BE2C (cell line): ENCODE measurements around the gene ZDHHC18.
"Not testable (repeated sequence)": the region's sequence is repeated elsewhere in the genome, so short reads cannot be mapped to it uniquely, and the experiment has no call there.

Experiments
- DNase-seq: peaks from one replicate; pipeline ENCODE4 v3.0.0-alpha.2; 2020
- H3K27me3 ChIP-seq: fragments of 250-450 bp; sonication (Bioruptor Pico); 2 replicates; pipeline ENCODE4 v1.5.1; 2020; ENCODE audit warnings: mild to moderate bottlenecking
- H3K36me3 ChIP-seq: fragments of 250-450 bp; sonication (Bioruptor Pico); 2 replicates; pipeline ENCODE4 v1.5.1; 2020; ENCODE audit warnings: mild to moderate bottlenecking
- H3K4me1 ChIP-seq: fragments of 250-450 bp; sonication (Bioruptor Pico); 2 replicates; pipeline ENCODE4 v1.5.1; 2020
- H3K4me3 ChIP-seq: 2 replicates; pipeline ENCODE4 v1.5.1; 2011; ENCODE audit warnings: low read depth, low read length
- H3K9me3 ChIP-seq: fragments of 250-450 bp; sonication (Bioruptor Pico); 2 replicates; pipeline ENCODE4 v1.5.1; 2020
- CTCF ChIP-seq: IDR thresholded peaks from 2 replicates; pipeline ENCODE4 v1.5.1; 2012; ENCODE audit warnings: mild to moderate bottlenecking, low read depth, low read length

ZDHHC18 gene

GRCh38 chr1:26833432-26834405, 7.2 kb downstream of the ZDHHC18 start:
- Histone ChIP-seq H3K9me3 (no peaks in the 10 kb centered on the region), H3K36me3 (no peaks in the 10 kb centered on the region), H3K27me3 (no peaks in the 10 kb centered on the region), H3K4me1 (no peaks in the 10 kb centered on the region), H3K4me3 (no peak overlapping the region)
- TF ChIP-seq CTCF: no peak
- DNase-seq: no peak

- H3K4me1 ChIP-seq, H3K27me3 ChIP-seq, H3K4me3 ChIP-seq, H3K9me3 ChIP-seq, DNase-seq, H3K36me3 ChIP-seq: not testable (repeated sequence)
Observed at GRCh38 chr1:26837665-26838064, 11.2 kb downstream of the ZDHHC18 start.

GRCh38 chr1:26838474-26839338, 12.2 kb downstream of the ZDHHC18 start:
- Histone ChIP-seq H3K36me3 (no peaks in the 10 kb centered on the region), H3K4me1 (no peaks in the 10 kb centered on the region), H3K4me3 (no peak overlapping the region), H3K27me3 (no peaks in the 10 kb centered on the region), H3K9me3 (no peaks in the 10 kb centered on the region)
- no peak for DNase-seq
- TF ChIP-seq CTCF: no peak

- no peak for DNase-seq
- Histone ChIP-seq H3K27me3 (no peaks in the 10 kb centered on the region), H3K4me1 (no peaks in the 10 kb centered on the region), H3K36me3 (no peaks in the 10 kb centered on the region), H3K9me3 (no peaks in the 10 kb centered on the region), H3K4me3 (no peak overlapping the region)
- no peak for TF ChIP-seq CTCF
Observed at GRCh38 chr1:26839339-26839722, 12.8 kb downstream of the ZDHHC18 start.

- TF ChIP-seq CTCF: no peak
- Histone ChIP-seq H3K27me3 (no peaks in the 10 kb centered on the region), H3K4me3 (no peak overlapping the region), H3K36me3 (no peaks in the 10 kb centered on the region), H3K9me3 (no peaks in the 10 kb centered on the region), H3K4me1 (no peaks in the 10 kb centered on the region)
- DNase-seq: no peak
Observed at GRCh38 chr1:26839779-26840178, 13.3 kb downstream of the ZDHHC18 start.

GRCh38 chr1:26844424-26845196, 18.1 kb downstream of the ZDHHC18 start:
- Histone ChIP-seq H3K9me3 (no peaks in the 10 kb centered on the region), H3K4me3 (no peak overlapping the region), H3K27me3 (no peaks in the 10 kb centered on the region), H3K4me1 (no peaks in the 10 kb centered on the region), H3K36me3 (no peaks in the 10 kb centered on the region)
- no peak for TF ChIP-seq CTCF
- DNase-seq: no peak

- not testable (repeated sequence) for H3K36me3 ChIP-seq
Observed at GRCh38 chr1:26847826-26848225, 21.3 kb downstream of the ZDHHC18 start.

More at GRCh38 chr1:26847826-26848225, 21.3 kb downstream of the ZDHHC18 start:
- not testable (repeated sequence) for H3K9me3 ChIP-seq, H3K4me3 ChIP-seq, DNase-seq, H3K27me3 ChIP-seq, H3K4me1 ChIP-seq
